AG09319 (cell line): ENCODE results near the gene AQP4.

ENCODE experiments used
- DNase-seq: peaks from one replicate; pipeline ENCODE4 v3.0.0-alpha.2; 2010; ENCODE audit warnings: low read depth; ENCODE audit errors: extremely low read depth
- CTCF ChIP-seq: IDR thresholded peaks from 2 replicates; pipeline ENCODE4 v1.5.1; 2011; ENCODE audit warnings: low read depth, mild to moderate bottlenecking, inconsistent platforms, low read length, moderate library complexity

AQP4 gene

GRCh38 chr18:26864658-26865057 is 849 bp downstream of the AQP4 start:
- DNase-seq, result no peak
- no peak for TF ChIP-seq CTCF

- no peak for DNase-seq
- TF ChIP-seq CTCF, result no peak
Observed at GRCh38 chr18:26863921-26864497, 1.5 kb downstream of the AQP4 start.

GRCh38 chr18:26863122-26863879 is 2.2 kb downstream of the AQP4 start:
- no peak for DNase-seq
- no peak for TF ChIP-seq CTCF

- no peak for TF ChIP-seq CTCF
Observed at GRCh38 chr18:26862084-26862483, 3.4 kb downstream of the AQP4 start.

GRCh38 chr18:26854292-26854881 is 11.1 kb downstream of the AQP4 start:
- TF ChIP-seq CTCF, result no peak
- no peak for DNase-seq

More at GRCh38 chr18:26862084-26862483, 3.4 kb downstream of the AQP4 start:
- DNase-seq, result no peak

GRCh38 chr18:26853401-26853800 is 12.1 kb downstream of the AQP4 start:
- no peak for TF ChIP-seq CTCF
- no peak for DNase-seq

- TF ChIP-seq CTCF, result no peak
- DNase-seq, result no peak
Observed at GRCh38 chr18:26843760-26844159, 21.7 kb downstream of the AQP4 start.
